A549 (cell line): ENCODE results near the gene GALT.

Experiments used
- ATOH8 ChIP-seq: fragments of 250-450 bp; sonication (Bioruptor Pico); IDR thresholded peaks from 2 replicates; pipeline ENCODE4 v1.5.0; 2020; ENCODE audit warnings: low read depth, mild to moderate bottlenecking, moderate library complexity
- BHLHE40 ChIP-seq: IDR thresholded peaks from 2 replicates; pipeline ENCODE4 v1.6.1; 2012; ENCODE audit warnings: low read depth, low read length, inconsistent platforms
- CEBPB ChIP-seq, 2 experiments: fragments of >200 bp in 1 of 2; sonication (Bioruptor Twin) in 1 of 2; formaldehyde crosslinking in 1 of 2; IDR thresholded peaks; 2 replicates each; pipeline ENCODE4 v1.6.1; 2012 to 2016
- CTCF ChIP-seq: fragments of >200 bp; sonication (Bioruptor Twin); formaldehyde crosslinking; IDR thresholded peaks from 3 replicates; pipeline ENCODE4 v1.5.1; 2016
- EP300 ChIP-seq, 2 experiments: fragments of >200 bp; sonication (Bioruptor Twin); formaldehyde crosslinking; IDR thresholded peaks; 2 replicates in 1 of 2; 3 replicates in 1 of 2; pipeline ENCODE4 v1.6.1; 2016 to 2017
- FOSL2 ChIP-seq, 2 experiments: fragments of 450-650 bp in 1 of 2; fragments of >200 bp in 1 of 2; sonication (Bioruptor Twin) in 1 of 2; formaldehyde crosslinking; IDR thresholded peaks; 2 replicates each; pipeline versions ENCODE4 v1.5.0 to v1.6.1; 2016 to 2020; ENCODE audit warnings: mild to moderate bottlenecking in 1 of 2, moderate library complexity in 1 of 2
- POLR2A ChIP-seq: IDR thresholded peaks from 2 replicates; pipeline ENCODE4 v1.6.1; 2012; ENCODE audit warnings: mild to moderate bottlenecking, low read length
- RAD21 ChIP-seq, 2 experiments: fragments of >200 bp in 1 of 2; sonication (Bioruptor Twin) in 1 of 2; formaldehyde crosslinking in 1 of 2; IDR thresholded peaks in 1 of 2; conservative IDR thresholded peaks in 1 of 2; 2 replicates in 1 of 2; 3 replicates in 1 of 2; pipeline ENCODE4 v1.6.1; 2012 to 2018; ENCODE audit warnings: inconsistent platforms in 1 of 2
- RCOR1 ChIP-seq: fragments of 150-350 bp; IDR thresholded peaks from 2 replicates; pipeline ENCODE4 v1.6.1; 2014; ENCODE audit warnings: antibody characterized with exemption, low read length, low read depth
- REST ChIP-seq: fragments of 200-600 bp; sonication (generic); IDR thresholded peaks from 2 replicates; pipeline ENCODE4 v1.6.1; 2016; ENCODE audit warnings: antibody characterized with exemption, mild to moderate bottlenecking, moderate library complexity
- TF ChIP-seq, protein P1 (sequence below): fragments of 150-350 bp; IDR thresholded peaks from 2 replicates; pipeline ENCODE4 v1.6.1; 2014; ENCODE audit warnings: low read depth, mild to moderate bottlenecking, low read length
- TF ChIP-seq, protein P2 (sequence below): IDR thresholded peaks from 2 replicates; pipeline ENCODE4 v1.6.1; 2012

- no peak for TF ChIP-seq BHLHE40
- no peak for TF ChIP-seq POLR2A
- TF ChIP-seq FOSL2 (IDR thresholded peaks at IDR 0.05): no peak
- TF ChIP-seq FOSL2 (CRISPR knock-in tag; IDR thresholded peaks at IDR 0.05): no peak
- TF ChIP-seq, protein P1, sequence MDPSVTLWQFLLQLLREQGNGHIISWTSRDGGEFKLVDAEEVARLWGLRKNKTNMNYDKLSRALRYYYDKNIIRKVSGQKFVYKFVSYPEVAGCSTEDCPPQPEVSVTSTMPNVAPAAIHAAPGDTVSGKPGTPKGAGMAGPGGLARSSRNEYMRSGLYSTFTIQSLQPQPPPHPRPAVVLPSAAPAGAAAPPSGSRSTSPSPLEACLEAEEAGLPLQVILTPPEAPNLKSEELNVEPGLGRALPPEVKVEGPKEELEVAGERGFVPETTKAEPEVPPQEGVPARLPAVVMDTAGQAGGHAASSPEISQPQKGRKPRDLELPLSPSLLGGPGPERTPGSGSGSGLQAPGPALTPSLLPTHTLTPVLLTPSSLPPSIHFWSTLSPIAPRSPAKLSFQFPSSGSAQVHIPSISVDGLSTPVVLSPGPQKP: no peak
- TF ChIP-seq RCOR1: no peak
- TF ChIP-seq CTCF: no peak
- no peak for TF ChIP-seq CEBPB (IDR thresholded peaks at IDR 0.05)
- no peak for TF ChIP-seq RAD21 (conservative IDR thresholded peaks at IDR 0.05 in 1 of 2, IDR thresholded peaks at IDR 0.05 in 1 of 2)
- TF ChIP-seq ATOH8 (CRISPR knock-in tag): no peak
- no peak for TF ChIP-seq REST
- TF ChIP-seq, protein P2, sequence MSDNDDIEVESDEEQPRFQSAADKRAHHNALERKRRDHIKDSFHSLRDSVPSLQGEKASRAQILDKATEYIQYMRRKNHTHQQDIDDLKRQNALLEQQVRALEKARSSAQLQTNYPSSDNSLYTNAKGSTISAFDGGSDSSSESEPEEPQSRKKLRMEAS: no peak
- TF ChIP-seq EP300 (IDR thresholded peaks at IDR 0.05): no peak
Observed at GRCh38 chr9:34654323-34655051, 8.0 kb downstream of the GALT start.
